ENCODE measurements around the gene RNASEH2B.

The RNASEH2B gene

GRCh38 chr13:50942630-50943311 is 33.2 kb downstream of the RNASEH2B start:
- DNase-seq = no peak

GRCh38 chr13:50945669-50946068 is 36.1 kb downstream of the RNASEH2B start:
- DNase-seq = no peak

GRCh38 chr13:50948601-50949000 is 39.0 kb downstream of the RNASEH2B start:
- no peak for DNase-seq

GRCh38 chr13:50950849-50951248 is 41.3 kb downstream of the RNASEH2B start:
- DNase-seq = no peak

- no peak for DNase-seq
These were observed 41.8 kb downstream of the RNASEH2B start for GRCh38 chr13:50951366-50951765.

- DNase-seq = no peak
These were observed 45.6 kb downstream of the RNASEH2B start for GRCh38 chr13:50955241-50955640.

- DNase-seq = no peak
These were observed 46.2 kb downstream of the RNASEH2B start for GRCh38 chr13:50955798-50956197.

GRCh38 chr13:50957620-50958019 is 48.0 kb downstream of the RNASEH2B start:
- no peak for DNase-seq

- peak in 1 of 2 experiments; percentile 55 for DNase-seq
These were observed 60.1 kb downstream of the RNASEH2B start for GRCh38 chr13:50969691-50970090.

- no peak for DNase-seq
These were observed 61.4 kb downstream of the RNASEH2B start for GRCh38 chr13:50970956-50971355.

- DNase-seq = no peak
These were observed 64.7 kb downstream of the RNASEH2B start for GRCh38 chr13:50974268-50974667.

- DNase-seq = no peak
These were observed 69.6 kb downstream of the RNASEH2B start for GRCh38 chr13:50979187-50979586.

- no peak for DNase-seq
These were observed 72.1 kb downstream of the RNASEH2B start for GRCh38 chr13:50981686-50982085.

- no peak for DNase-seq
These were observed 79.9 kb downstream of the RNASEH2B start for GRCh38 chr13:50989476-50989875.

GRCh38 chr13:50990065-50990817 is 80.7 kb downstream of the RNASEH2B start:
- DNase-seq = no peak

- DNase-seq = peak; percentile 74 to 85
These were observed 81.4 kb downstream of the RNASEH2B start for GRCh38 chr13:50990818-50991506.

- DNase-seq = peak in 1 of 2 experiments; percentile 71
These were observed 82.3 kb downstream of the RNASEH2B start for GRCh38 chr13:50991579-50992521.

- DNase-seq = no peak
These were observed 83.8 kb downstream of the RNASEH2B start for GRCh38 chr13:50993371-50993770.

GRCh38 chr13:50993934-50994333 is 84.3 kb downstream of the RNASEH2B start:
- no peak for DNase-seq

GRCh38 chr13:50994651-50995050 is 85.1 kb downstream of the RNASEH2B start:
- DNase-seq = no peak

- no peak for DNase-seq
These were observed 86.3 kb downstream of the RNASEH2B start for GRCh38 chr13:50995854-50996253.

GRCh38 chr13:50998326-50998725 is 88.7 kb downstream of the RNASEH2B start:
- no peak for DNase-seq

- peak; percentile 22 to 32 for DNase-seq
These were observed 90.0 kb downstream of the RNASEH2B start for GRCh38 chr13:50999641-51000040.

Data from cerebellar nuclear complex (tissue), 1 donor.